ENCODE data around the gene CALML3. TPM values are rescaled to one million over a fixed set of nuclear protein-coding genes. Genes with fewer than 3 reads are reported as not detected.

The CALML3 gene
- total RNA-seq, 1 experiment from 2014 or later, result not detected

- DNase-seq (ENCODE audit: low read depth, low spot score), result no peak
- H3K27me3 ChIP-seq (ENCODE audit: control insufficient read depth, insufficient read depth, low read length), result no peaks in the 10 kb centered on the region
- no peak overlapping the region for H3K27ac ChIP-seq (ENCODE audit: low read length)
- in situ Hi-C loops (cut with HindIII; ENCODE audit: low pct_unique_long_range_greater_than_20kb, low sequenced_read_pairs), result no loop called here
- H3K36me3 ChIP-seq (ENCODE audit: control insufficient read depth, insufficient read depth, low read length), result no peaks in the 10 kb centered on the region
- BruUV-seq (replicated peaks), result no TSS peak
- intact Hi-C loops (cut with micrococcal nuclease; ENCODE audit: unreplicated experiment), result no loop called here
- no peak for ATAC-seq
- CTCF ChIA-PET, result no interaction called here
- H3K9me3 ChIP-seq (ENCODE audit: control insufficient read depth, insufficient read depth, low read depth, low read length), result no peaks in the 10 kb centered on the region
- TF ChIP-seq SIN3A (IDR thresholded peaks at IDR 0.05; ENCODE audit: borderline replicate concordance, insufficient read depth, low read depth, low read length) (no peak), POLR2AphosphoS5 (IDR thresholded peaks at IDR 0.05; ENCODE audit: low read depth, low read length) (no peak), CTCF (IDR thresholded peaks at IDR 0.05) (no peak), REST (IDR thresholded peaks at IDR 0.05; ENCODE audit: insufficient read depth in 1 of 2, low read depth in 2 of 2, low read length in 1 of 2) (no peak), TCF7L2 (IDR thresholded peaks at IDR 0.05; ENCODE audit: low read depth, low read length) (no peak)
- no peak overlapping the region for H3K4me3 ChIP-seq (ENCODE audit: low read depth in 2 of 2, low read length in 2 of 2)
- no peaks in the 10 kb centered on the region for H3K4me1 ChIP-seq (ENCODE audit: control insufficient read depth, insufficient read depth, low read length)
- POLR2A ChIA-PET, result no interaction called here
Observed at GRCh38 chr10:5569568-5569967, 44.8 kb downstream of the CALML3 start.

GRCh38 chr10:5570007-5570655 lies 45.4 kb downstream of the CALML3 start:
- TF ChIP-seq TCF7L2 (IDR thresholded peaks at IDR 0.05; ENCODE audit: low read depth, low read length) (no peak), POLR2AphosphoS5 (IDR thresholded peaks at IDR 0.05; ENCODE audit: low read depth, low read length) (no peak), CTCF (IDR thresholded peaks at IDR 0.05) (no peak), SIN3A (IDR thresholded peaks at IDR 0.05; ENCODE audit: borderline replicate concordance, insufficient read depth, low read depth, low read length) (no peak), REST (IDR thresholded peaks at IDR 0.05; ENCODE audit: insufficient read depth in 1 of 2, low read depth in 2 of 2, low read length in 1 of 2) (no peak)
- no peak overlapping the region for H3K27ac ChIP-seq (ENCODE audit: low read length)
- H3K9me3 ChIP-seq (ENCODE audit: control insufficient read depth, insufficient read depth, low read depth, low read length), result no peaks in the 10 kb centered on the region
- no peak for DNase-seq (ENCODE audit: low read depth, low spot score)
- ChIA-PET POLR2A (no interaction called here), CTCF (no interaction called here)
- no peak for ATAC-seq
- no TSS peak for BruUV-seq (replicated peaks)
- H3K4me1 ChIP-seq (ENCODE audit: control insufficient read depth, insufficient read depth, low read length), result no peaks in the 10 kb centered on the region
- no peaks in the 10 kb centered on the region for H3K36me3 ChIP-seq (ENCODE audit: control insufficient read depth, insufficient read depth, low read length)
- H3K4me3 ChIP-seq (ENCODE audit: low read depth in 2 of 2, low read length in 2 of 2), result no peak overlapping the region
- in situ Hi-C loops (cut with HindIII; ENCODE audit: low pct_unique_long_range_greater_than_20kb, low sequenced_read_pairs) (no loop called here), intact Hi-C loops (cut with micrococcal nuclease; ENCODE audit: unreplicated experiment) (no loop called here)
- H3K27me3 ChIP-seq (ENCODE audit: control insufficient read depth, insufficient read depth, low read length), result no peaks in the 10 kb centered on the region
